LNCAP (cell line): Measurements from ENCODE around the gene NPAS3.

Experiments used
- TF ChIP-seq, protein P1 (sequence below): fragments of 450-650 bp; IDR thresholded peaks from 2 replicates; pipeline ENCODE4 v1.5.1; 2017; ENCODE audit warnings: mild to moderate bottlenecking

NPAS3 gene

DNA sequence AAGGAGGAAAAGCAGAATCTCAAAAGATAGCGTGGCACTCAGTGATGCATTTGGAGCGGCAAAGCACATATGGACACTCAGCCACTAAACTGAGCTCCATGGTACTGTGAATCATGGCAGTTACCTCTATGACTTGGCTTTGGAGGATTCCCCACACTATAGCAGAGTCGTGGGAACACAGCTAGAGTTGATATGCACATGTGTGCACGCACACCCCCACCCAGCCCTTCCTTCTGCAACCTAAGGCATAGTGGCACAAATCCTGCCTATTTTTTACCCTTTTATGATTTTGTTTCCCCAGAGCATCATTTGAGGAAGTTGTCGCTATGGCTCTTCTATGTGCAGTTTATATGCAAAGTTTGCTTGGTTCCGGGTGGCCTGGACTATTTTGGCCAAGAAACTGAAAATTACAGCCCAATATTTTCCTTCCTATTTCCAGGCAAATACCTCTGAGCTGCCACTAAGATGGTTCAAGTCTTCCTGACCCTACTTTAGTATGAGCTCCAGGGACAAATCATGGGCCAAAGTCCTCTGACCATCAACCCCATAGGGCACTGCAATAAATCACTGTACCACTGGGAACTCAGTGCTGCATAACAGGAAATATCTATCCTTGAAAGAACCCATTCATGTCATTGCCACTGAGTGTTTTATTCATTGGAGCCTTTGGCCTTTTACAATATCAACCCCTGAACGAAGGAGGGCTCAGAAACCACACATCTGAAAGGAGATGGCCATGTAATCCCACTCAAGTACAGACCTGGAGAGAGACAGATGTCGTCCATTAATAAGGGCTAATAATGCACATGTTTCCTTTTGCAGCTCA lies 834.7 kb downstream of the NPAS3 start:
- TF ChIP-seq, protein P1, sequence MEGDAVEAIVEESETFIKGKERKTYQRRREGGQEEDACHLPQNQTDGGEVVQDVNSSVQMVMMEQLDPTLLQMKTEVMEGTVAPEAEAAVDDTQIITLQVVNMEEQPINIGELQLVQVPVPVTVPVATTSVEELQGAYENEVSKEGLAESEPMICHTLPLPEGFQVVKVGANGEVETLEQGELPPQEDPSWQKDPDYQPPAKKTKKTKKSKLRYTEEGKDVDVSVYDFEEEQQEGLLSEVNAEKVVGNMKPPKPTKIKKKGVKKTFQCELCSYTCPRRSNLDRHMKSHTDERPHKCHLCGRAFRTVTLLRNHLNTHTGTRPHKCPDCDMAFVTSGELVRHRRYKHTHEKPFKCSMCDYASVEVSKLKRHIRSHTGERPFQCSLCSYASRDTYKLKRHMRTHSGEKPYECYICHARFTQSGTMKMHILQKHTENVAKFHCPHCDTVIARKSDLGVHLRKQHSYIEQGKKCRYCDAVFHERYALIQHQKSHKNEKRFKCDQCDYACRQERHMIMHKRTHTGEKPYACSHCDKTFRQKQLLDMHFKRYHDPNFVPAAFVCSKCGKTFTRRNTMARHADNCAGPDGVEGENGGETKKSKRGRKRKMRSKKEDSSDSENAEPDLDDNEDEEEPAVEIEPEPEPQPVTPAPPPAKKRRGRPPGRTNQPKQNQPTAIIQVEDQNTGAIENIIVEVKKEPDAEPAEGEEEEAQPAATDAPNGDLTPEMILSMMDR = no peak

DNA sequence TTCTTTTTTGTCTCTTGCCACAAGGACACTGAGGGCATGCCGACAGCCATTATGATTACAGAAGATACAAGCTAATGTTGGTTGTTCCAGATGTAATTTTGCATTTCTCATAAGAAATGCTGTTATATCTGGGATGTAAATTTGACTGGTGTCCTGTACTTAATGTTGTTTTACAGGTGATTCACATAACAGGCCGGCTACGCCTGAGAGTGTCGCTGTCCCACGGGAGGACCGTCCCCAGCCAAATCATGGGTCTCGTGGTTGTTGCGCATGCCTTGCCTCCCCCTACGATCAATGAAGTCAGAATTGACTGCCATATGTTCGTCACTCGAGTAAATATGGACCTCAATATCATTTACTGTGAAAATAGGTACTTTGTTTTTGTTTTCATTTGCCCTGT lies 835.5 kb downstream of the NPAS3 start:
- TF ChIP-seq, protein P1 = no peak

DNA sequence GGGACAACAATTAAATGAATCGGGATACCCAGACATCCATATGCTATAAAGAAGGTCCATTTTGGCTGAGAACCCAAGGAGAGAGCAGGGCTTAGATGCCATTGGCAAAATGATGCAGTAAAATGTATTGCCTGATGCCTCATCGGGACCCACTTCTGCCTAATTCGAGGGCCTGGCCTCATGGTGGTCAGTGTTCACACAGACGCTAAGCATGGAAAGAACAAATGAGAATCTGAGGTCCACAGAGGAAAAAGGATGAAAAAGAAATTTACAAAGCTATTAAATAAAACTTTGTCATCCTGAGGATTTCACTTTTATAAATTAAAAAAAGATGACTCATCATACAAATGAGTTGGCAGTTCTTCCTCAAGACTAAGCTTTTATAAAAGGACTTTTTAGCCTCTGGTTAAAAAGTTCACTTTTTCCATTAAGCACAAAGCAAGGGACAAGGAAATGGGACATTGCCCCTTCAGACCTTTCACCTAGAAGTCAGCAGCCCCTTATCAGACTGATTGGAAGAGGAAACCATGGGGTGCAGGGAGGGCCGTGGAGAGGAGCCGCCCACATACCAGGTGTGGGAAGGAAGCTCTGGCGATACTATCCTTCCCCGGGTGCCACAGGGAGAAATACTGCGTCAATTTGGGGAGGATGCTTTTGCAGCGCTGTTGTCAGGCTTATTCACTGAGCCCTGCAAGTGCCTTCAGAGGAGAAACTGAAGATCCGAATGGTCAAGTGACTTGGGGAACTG lies 836.2 kb downstream of the NPAS3 start:
- TF ChIP-seq, protein P1 = no peak

DNA sequence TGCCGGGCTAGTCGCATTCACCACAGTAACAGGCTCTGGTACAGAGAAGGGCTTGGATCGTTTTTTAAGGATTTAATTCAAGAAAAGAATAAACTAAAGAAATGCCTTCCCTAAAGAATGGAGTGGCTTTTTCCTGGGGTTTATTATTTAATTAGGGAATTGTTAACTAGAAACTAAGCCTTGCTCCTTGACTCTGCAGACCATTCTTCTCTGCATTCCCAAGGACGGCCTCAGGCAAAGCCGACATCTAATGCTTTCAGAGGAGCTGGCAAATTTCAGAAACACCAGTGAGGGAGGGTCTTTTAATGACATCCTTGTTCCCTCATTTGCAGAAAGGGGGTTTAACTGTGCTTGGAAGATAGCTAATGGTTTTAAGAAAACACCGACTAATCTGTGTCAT lies 838.2 kb downstream of the NPAS3 start:
- TF ChIP-seq, protein P1 = no peak

DNA sequence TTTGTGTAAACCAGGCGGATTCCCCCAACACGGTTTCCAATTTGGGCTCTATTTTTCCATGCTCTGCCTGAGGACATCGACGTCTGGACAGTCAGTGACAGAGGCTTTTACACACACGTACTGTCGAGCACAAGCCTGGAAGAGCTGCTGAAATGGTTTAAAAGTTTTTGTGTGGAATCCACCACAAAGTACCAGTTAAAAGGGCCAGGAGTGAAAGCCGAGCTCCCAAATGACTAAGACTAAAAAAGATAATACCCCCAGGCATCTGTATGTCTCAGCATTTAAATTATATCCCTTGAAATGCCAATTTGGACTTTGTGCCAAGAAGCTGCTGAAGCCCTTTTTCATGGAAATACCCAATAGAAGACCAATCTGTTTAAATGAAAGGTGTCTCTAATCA lies 839.0 kb downstream of the NPAS3 start:
- TF ChIP-seq, protein P1 = no peak

DNA sequence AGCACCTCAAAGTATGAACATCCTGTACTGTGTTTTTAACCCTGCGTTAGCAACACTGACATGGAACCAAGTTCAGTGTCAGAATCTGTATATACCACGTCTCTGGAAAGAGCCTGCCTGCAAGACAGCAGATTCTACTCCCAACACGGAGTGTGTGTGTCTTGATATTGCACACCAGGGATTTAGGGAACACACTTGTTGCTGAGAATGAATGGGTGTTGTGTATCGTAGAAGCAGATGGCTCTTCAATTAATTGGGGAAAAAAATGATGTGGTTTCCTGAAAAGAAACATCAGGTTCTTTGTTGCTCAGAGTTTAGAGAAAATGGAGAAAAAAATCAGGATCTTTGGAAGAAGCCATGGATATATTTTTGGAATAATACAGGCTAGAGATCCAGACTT lies 841.4 kb downstream of the NPAS3 start:
- TF ChIP-seq, protein P1 = no peak

DNA sequence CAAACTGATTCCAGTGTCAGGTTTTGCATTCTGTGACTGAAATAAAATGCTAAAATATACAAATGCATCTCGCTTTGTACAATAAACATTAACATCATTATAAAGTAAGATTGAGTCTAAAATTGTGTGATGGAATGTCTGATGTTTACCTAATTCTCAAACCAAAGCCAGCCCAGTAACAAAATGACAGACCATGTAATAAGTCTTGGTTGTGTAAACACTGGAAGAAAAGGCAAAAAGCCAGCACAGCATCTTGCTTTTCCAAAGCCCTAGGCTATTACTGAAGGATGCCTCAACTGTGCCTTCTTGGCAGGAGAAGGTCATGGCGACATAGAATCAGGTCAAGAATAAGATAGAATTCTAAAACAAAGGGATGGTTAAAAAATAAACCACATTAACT lies 842.6 kb downstream of the NPAS3 start:
- TF ChIP-seq, protein P1 = no peak
